Activated CD4-positive, alpha-beta T cell treated with anti-CD3 and anti-CD28 coated beads, Interleukin-2, amount 10 ng/mL, durations not matched to agents 24 days and 14 days (primary cell): ENCODE measurements around the gene SKP1. TPM values are rescaled to one million over a fixed set of nuclear protein-coding genes. Genes with fewer than 3 reads are reported as not detected.

Experiments
- DNase-seq: peaks from one replicate; pipeline ENCODE4 v3.0.0; 2022
- H3K27ac Mint-ChIP-seq: one replicate; pipeline ENCODE4 v1.8.0; 2022; ENCODE audit warnings: mild to moderate bottlenecking, mixed read lengths
- H3K27me3 Mint-ChIP-seq: one replicate; pipeline ENCODE4 v1.8.0; 2022; ENCODE audit warnings: mixed read lengths
- H3K36me3 Mint-ChIP-seq: one replicate; pipeline ENCODE4 v1.8.0; 2022; ENCODE audit warnings: low read depth, mild to moderate bottlenecking, mixed read lengths
- H3K4me1 Mint-ChIP-seq: one replicate; pipeline ENCODE4 v1.8.0; 2021; ENCODE audit warnings: mixed read lengths
- H3K4me3 Mint-ChIP-seq: one replicate; pipeline ENCODE4 v1.8.0; 2022; ENCODE audit warnings: mild to moderate bottlenecking, moderate library complexity, mixed read lengths
- H3K9me3 Mint-ChIP-seq: one replicate; pipeline ENCODE4 v1.8.0; 2021; ENCODE audit warnings: mixed read lengths
- intact Hi-C: fragments of 100-400 bp; cut with micrococcal nuclease; formaldehyde crosslinking; loops from one replicate; pipeline ENCODE4 v1.15.1; 2023
- total RNA-seq: library from RNA; stranded (reverse); gene quantifications from 2 replicates; pipeline ENCODE4 v1.2.3, GENCODE V29; 2022

The SKP1 gene
- total RNA-seq, 1 donor from 2014 or later = 266 TPM

DNA sequence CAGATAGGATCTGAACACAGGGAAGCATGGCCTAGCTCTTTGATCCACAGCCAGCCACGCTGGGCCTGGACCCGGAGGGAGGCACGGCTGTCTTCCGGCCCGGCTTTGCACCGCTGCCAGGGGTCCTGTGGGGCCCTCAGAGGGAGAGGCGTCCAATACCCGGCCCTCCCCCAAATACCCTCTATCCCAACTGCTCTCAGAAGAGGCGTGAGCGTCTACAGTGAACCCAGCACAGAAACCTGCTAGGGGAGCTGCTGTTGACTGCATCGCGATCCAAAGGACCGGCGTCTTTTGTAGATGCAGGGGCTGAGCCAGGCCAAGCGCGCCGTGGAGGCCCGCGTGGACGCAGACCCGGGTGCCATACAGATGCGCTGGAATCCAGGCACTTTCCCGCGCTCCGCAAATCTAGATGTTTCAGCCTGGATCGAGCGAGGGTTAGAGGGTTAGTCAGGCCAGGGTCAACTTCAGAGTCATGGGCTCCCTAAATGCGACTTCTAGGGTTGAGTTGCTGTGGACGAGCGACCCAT is 63.3 kb downstream of the SKP1 start:
- H3K27me3 Mint-ChIP-seq = peaks cover 11% of the 10 kb centered on the region
- H3K4me3 Mint-ChIP-seq = peak overlapping the region; percentile 87
- peak; percentile 73 for DNase-seq
- H3K9me3 Mint-ChIP-seq = no peaks in the 10 kb centered on the region
- H3K36me3 Mint-ChIP-seq = peaks cover 28% of the 10 kb centered on the region
- peak overlapping the region; percentile 89 for H3K27ac Mint-ChIP-seq
- intact Hi-C loops = no loop called here
- H3K4me1 Mint-ChIP-seq = peaks cover 58% of the 10 kb centered on the region

- peak overlapping the region; percentile 70 for H3K4me3 Mint-ChIP-seq
- intact Hi-C loops = loop anchor here (1.0 kb wide), 4 partner anchors 9 to 26 kb away; no protein-coding TSS in a partner anchor
- peaks cover 11% of the 10 kb centered on the region for H3K27me3 Mint-ChIP-seq
- H3K36me3 Mint-ChIP-seq = peaks cover 23% of the 10 kb centered on the region
- peaks cover 52% of the 10 kb centered on the region for H3K4me1 Mint-ChIP-seq
- DNase-seq = no peak
- no peaks in the 10 kb centered on the region for H3K9me3 Mint-ChIP-seq
- H3K27ac Mint-ChIP-seq = peak overlapping the region; percentile 87
Measured at GRCh38 chr5:134112726-134113362, 63.9 kb downstream of the SKP1 start.

- peak; percentile 82 for DNase-seq
- Mint-ChIP-seq H3K27ac (peak overlapping the region; percentile 87), H3K4me1 (peaks cover 50% of the 10 kb centered on the region), H3K9me3 (no peaks in the 10 kb centered on the region), H3K4me3 (peak overlapping the region; percentile 70), H3K27me3 (peaks cover 6% of the 10 kb centered on the region), H3K36me3 (peaks cover 15% of the 10 kb centered on the region)
- intact Hi-C loops = loop anchor here (1.0 kb wide), 5 partner anchors 8 to 41 kb away; no protein-coding TSS in a partner anchor
Measured at GRCh38 chr5:134111741-134112647, 64.8 kb downstream of the SKP1 start.

GRCh38 chr5:134110382-134110781 is 66.4 kb downstream of the SKP1 start:
- peaks cover 8% of the 10 kb centered on the region for H3K27me3 Mint-ChIP-seq
- H3K36me3 Mint-ChIP-seq = no peaks in the 10 kb centered on the region
- peak overlapping the region; percentile 51 for H3K4me3 Mint-ChIP-seq
- peak; percentile 81 for DNase-seq
- no peaks in the 10 kb centered on the region for H3K9me3 Mint-ChIP-seq
- peaks cover 51% of the 10 kb centered on the region for H3K4me1 Mint-ChIP-seq
- peak overlapping the region; percentile 87 for H3K27ac Mint-ChIP-seq
- intact Hi-C loops = loop anchor here (1.0 kb wide), 1 partner anchor 42 kb away; no protein-coding TSS in a partner anchor

- Mint-ChIP-seq H3K27ac (no peak overlapping the region), H3K9me3 (no peaks in the 10 kb centered on the region), H3K4me1 (peaks cover 64% of the 10 kb centered on the region), H3K27me3 (peaks cover 4% of the 10 kb centered on the region), H3K36me3 (no peaks in the 10 kb centered on the region), H3K4me3 (no peak overlapping the region)
- intact Hi-C loops = no loop called here
- DNase-seq = no peak
Measured at GRCh38 chr5:134107779-134108178, 69.0 kb downstream of the SKP1 start.

- intact Hi-C loops = no loop called here
- Mint-ChIP-seq H3K9me3 (no peaks in the 10 kb centered on the region), H3K4me3 (no peak overlapping the region), H3K27me3 (peaks cover 4% of the 10 kb centered on the region), H3K27ac (no peak overlapping the region), H3K36me3 (no peaks in the 10 kb centered on the region), H3K4me1 (peaks cover 60% of the 10 kb centered on the region)
- DNase-seq = no peak
Measured at GRCh38 chr5:134106991-134107701, 69.6 kb downstream of the SKP1 start.

DNA sequence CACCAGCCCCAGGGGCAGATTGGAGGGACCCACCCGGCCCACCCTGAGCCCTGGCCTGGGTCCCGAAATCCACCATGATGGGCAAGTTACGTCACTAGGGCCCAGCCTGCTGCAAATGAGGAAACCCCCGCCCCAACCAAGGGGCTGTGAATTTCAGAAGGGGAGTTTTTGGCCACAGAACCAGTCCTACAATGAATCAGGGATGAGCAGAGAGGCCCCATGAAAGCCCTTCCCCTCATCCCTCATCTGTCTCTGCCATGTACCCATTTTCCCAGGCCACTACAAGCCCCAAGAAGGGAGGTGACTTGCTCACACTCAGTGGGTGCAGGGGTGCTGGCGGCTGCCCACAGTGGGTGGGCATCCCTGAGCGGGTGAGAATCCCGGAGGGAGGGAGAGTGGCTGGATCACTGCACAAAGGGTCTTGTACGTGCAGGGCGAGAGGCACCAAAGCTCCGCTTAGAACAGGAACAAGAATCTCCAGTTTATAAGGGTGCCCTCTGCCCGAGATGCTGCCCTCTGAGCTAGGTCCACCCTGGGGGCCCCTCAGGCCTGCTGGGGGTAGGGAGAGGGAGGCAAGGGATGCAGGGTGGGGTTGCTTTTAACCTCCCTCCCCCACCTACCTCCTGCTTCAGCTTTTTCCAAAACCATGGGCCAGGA is 72.6 kb downstream of the SKP1 start:
- Mint-ChIP-seq H3K9me3 (no peaks in the 10 kb centered on the region), H3K27me3 (peaks cover 2% of the 10 kb centered on the region)
- no peak for DNase-seq

GRCh38 chr5:134103397-134103796 is 73.4 kb downstream of the SKP1 start:
- Mint-ChIP-seq H3K36me3 (no peaks in the 10 kb centered on the region), H3K4me3 (peak overlapping the region; percentile 21), H3K4me1 (peaks cover 64% of the 10 kb centered on the region), H3K27me3 (peaks cover 3% of the 10 kb centered on the region), H3K27ac (peak overlapping the region; percentile 54), H3K9me3 (no peaks in the 10 kb centered on the region)
- intact Hi-C loops = no loop called here
- DNase-seq = no peak

More for the DNA sequence above, 72.6 kb downstream of the SKP1 start:
- intact Hi-C loops = loop anchor here (1.0 kb wide), 2 partner anchors 8 to 34 kb away; no protein-coding TSS in a partner anchor
- peak overlapping the region; percentile 82 for H3K27ac Mint-ChIP-seq
- peaks cover 59% of the 10 kb centered on the region for H3K4me1 Mint-ChIP-seq
- peak overlapping the region; percentile 59 for H3K4me3 Mint-ChIP-seq
- H3K36me3 Mint-ChIP-seq = no peaks in the 10 kb centered on the region

- Mint-ChIP-seq H3K27me3 (peaks cover 5% of the 10 kb centered on the region), H3K36me3 (no peaks in the 10 kb centered on the region), H3K9me3 (no peaks in the 10 kb centered on the region), H3K4me1 (peaks cover 62% of the 10 kb centered on the region), H3K4me3 (no peak overlapping the region), H3K27ac (no peak overlapping the region)
- peak; percentile 92 for DNase-seq
- intact Hi-C loops = no loop called here
Measured at GRCh38 chr5:134101686-134102439, 74.9 kb downstream of the SKP1 start.

GRCh38 chr5:134100283-134101091 is 76.3 kb downstream of the SKP1 start:
- intact Hi-C loops = loop anchor here (1.0 kb wide), 5 partner anchors 12 to 61 kb away; no protein-coding TSS in a partner anchor
- no peaks in the 10 kb centered on the region for H3K36me3 Mint-ChIP-seq
- peaks cover 58% of the 10 kb centered on the region for H3K4me1 Mint-ChIP-seq
- no peaks in the 10 kb centered on the region for H3K9me3 Mint-ChIP-seq
- peak overlapping the region; percentile 59 for H3K4me3 Mint-ChIP-seq
- peak overlapping the region; percentile 90 for H3K27ac Mint-ChIP-seq
- peak; percentile 94 for DNase-seq
- H3K27me3 Mint-ChIP-seq = peaks cover 3% of the 10 kb centered on the region

GRCh38 chr5:134099939-134100282 is 76.8 kb downstream of the SKP1 start:
- Mint-ChIP-seq H3K4me1 (peaks cover 53% of the 10 kb centered on the region), H3K4me3 (peak overlapping the region; percentile 59)

More at GRCh38 chr5:134099939-134100282, 76.8 kb downstream of the SKP1 start:
- Mint-ChIP-seq H3K9me3 (no peaks in the 10 kb centered on the region), H3K27me3 (peaks cover 3% of the 10 kb centered on the region), H3K27ac (peak overlapping the region; percentile 90), H3K36me3 (no peaks in the 10 kb centered on the region)
- no peak for DNase-seq
- intact Hi-C loops = loop anchor here (1.0 kb wide), 5 partner anchors 12 to 61 kb away; no protein-coding TSS in a partner anchor
